HEK293T (cell line): ENCODE measurements around the gene PALMD.

ENCODE experiments used
- CTCF ChIA-PET: fragments of 350-600 bp; formaldehyde crosslinking; extraction: SDS; loops from one replicate; lab custom pipeline; 2021; ENCODE audit warnings: antibody characterized with exemption, inconsistent platforms; lab: Yijun Ruan, JAX
- POLR2A ChIA-PET: fragments of 350-600 bp; formaldehyde crosslinking; extraction: SDS; loops from one replicate; lab custom pipeline; 2020; ENCODE audit warnings: antibody characterized with exemption, inconsistent platforms; lab: Yijun Ruan, JAX
- DNase-seq: peaks from one replicate; pipeline ENCODE4 v3.0.0; 2012; ENCODE audit warnings: mixed read lengths; ENCODE audit errors: extremely low spot score
- ARNT ChIP-seq: fragments of 450-650 bp; IDR thresholded peaks from 2 replicates; pipeline ENCODE4 v1.6.1; 2017; ENCODE audit warnings: mild to moderate bottlenecking
- BHLHE40 ChIP-seq: fragments of 450-650 bp; IDR thresholded peaks from 2 replicates; pipeline ENCODE4 v1.6.1; 2016; ENCODE audit warnings: mild to moderate bottlenecking, moderate library complexity, borderline replicate concordance
- CTBP1 ChIP-seq: fragments of 450-650 bp; IDR thresholded peaks from 2 replicates; pipeline ENCODE4 v1.6.1; 2016; ENCODE audit warnings: borderline replicate concordance
- ELF4 ChIP-seq: fragments of 450-650 bp; IDR thresholded peaks from 2 replicates; pipeline ENCODE4 v1.6.1; 2017; ENCODE audit warnings: antibody characterized with exemption
- FOXA1 ChIP-seq: fragments of 450-650 bp; IDR thresholded peaks from 2 replicates; pipeline ENCODE4 v1.6.1; 2016; ENCODE audit warnings: mild to moderate bottlenecking
- FOXK2 ChIP-seq: fragments of 450-650 bp; IDR thresholded peaks from 2 replicates; pipeline ENCODE4 v1.6.1; 2016; ENCODE audit warnings: mild to moderate bottlenecking
- FOXM1 ChIP-seq: fragments of 450-650 bp; IDR thresholded peaks from 2 replicates; pipeline ENCODE4 v1.6.1; 2017; ENCODE audit warnings: mild to moderate bottlenecking, borderline replicate concordance
- HDGF ChIP-seq: fragments of 450-650 bp; IDR thresholded peaks from 2 replicates; pipeline ENCODE4 v1.6.1; 2017; ENCODE audit warnings: antibody characterized with exemption, borderline replicate concordance
- L3MBTL2 ChIP-seq: fragments of 450-650 bp; conservative IDR thresholded peaks from 2 replicates; pipeline ENCODE4 v1.6.1; 2016; ENCODE audit warnings: mild to moderate bottlenecking
- LEF1 ChIP-seq: fragments of 450-650 bp; IDR thresholded peaks from 2 replicates; pipeline ENCODE4 v1.6.1; 2017; ENCODE audit warnings: mild to moderate bottlenecking, borderline replicate concordance
- NFRKB ChIP-seq: fragments of 450-650 bp; IDR thresholded peaks from 2 replicates; pipeline ENCODE4 v1.6.1; 2016; ENCODE audit warnings: mild to moderate bottlenecking, moderate library complexity
- SP1 ChIP-seq: fragments of 450-650 bp; IDR thresholded peaks from 2 replicates; pipeline ENCODE4 v1.6.1; 2017
- SUZ12 ChIP-seq: fragments of 450-650 bp; IDR thresholded peaks from 2 replicates; pipeline ENCODE4 v1.6.1; 2016; ENCODE audit warnings: mild to moderate bottlenecking
- TARDBP ChIP-seq: fragments of 450-650 bp; IDR thresholded peaks from 2 replicates; pipeline ENCODE4 v1.6.1; 2016
- ZNF384 ChIP-seq: fragments of 450-650 bp; IDR thresholded peaks from 2 replicates; pipeline ENCODE4 v1.6.1; 2016
- TF ChIP-seq, protein P1 (sequence below): fragments of 450-650 bp; IDR thresholded peaks from 2 replicates; pipeline ENCODE4 v1.6.1; 2016

Gene PALMD

DNA sequence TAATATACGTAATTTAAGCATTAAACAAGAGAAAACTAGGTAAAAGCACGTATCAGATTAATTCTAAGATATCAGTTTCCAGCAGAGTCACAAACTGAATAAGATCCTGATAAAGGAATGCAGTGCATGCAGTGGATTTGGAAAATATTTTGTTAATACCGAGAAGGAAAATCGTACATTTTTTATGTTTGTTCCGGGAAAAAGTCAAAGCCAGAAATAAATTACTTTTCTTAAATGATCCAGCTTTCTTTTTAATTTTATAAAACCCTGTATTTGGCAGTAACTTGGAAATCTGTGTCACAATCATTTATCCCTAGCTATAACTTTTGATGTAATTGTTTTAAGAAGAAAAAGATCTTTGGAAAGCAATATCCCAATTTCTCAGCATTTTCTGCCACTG is 955 bp downstream of the PALMD start:
- no peak for DNase-seq
- TF ChIP-seq ZNF384 (no peak), BHLHE40 (no peak), SP1 (no peak), FOXA1 (no peak), FOXK2 (no peak), SUZ12 (no peak), LEF1 (no peak), ARNT (no peak), L3MBTL2 (no peak), TARDBP (no peak)
- TF ChIP-seq, protein P1, sequence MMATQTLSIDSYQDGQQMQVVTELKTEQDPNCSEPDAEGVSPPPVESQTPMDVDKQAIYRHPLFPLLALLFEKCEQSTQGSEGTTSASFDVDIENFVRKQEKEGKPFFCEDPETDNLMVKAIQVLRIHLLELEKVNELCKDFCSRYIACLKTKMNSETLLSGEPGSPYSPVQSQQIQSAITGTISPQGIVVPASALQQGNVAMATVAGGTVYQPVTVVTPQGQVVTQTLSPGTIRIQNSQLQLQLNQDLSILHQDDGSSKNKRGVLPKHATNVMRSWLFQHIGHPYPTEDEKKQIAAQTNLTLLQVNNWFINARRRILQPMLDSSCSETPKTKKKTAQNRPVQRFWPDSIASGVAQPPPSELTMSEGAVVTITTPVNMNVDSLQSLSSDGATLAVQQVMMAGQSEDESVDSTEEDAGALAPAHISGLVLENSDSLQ: no peak
- ChIA-PET POLR2A (no interaction called here), CTCF (no interaction called here)

GRCh38 chr1:99647490-99647889 is 1.6 kb downstream of the PALMD start:
- CTCF ChIA-PET: no interaction called here
- no peak for TF ChIP-seq BHLHE40
- no peak for TF ChIP-seq ZNF384
- no peak for TF ChIP-seq HDGF
- no peak for TF ChIP-seq FOXM1
- no peak for TF ChIP-seq SUZ12
- no peak for TF ChIP-seq NFRKB
- no peak for TF ChIP-seq FOXK2
- TF ChIP-seq TARDBP: no peak
- TF ChIP-seq CTBP1: no peak
- no peak for TF ChIP-seq FOXA1
- TF ChIP-seq ARNT: no peak
- TF ChIP-seq, protein P1: no peak
- no peak for DNase-seq
- POLR2A ChIA-PET: no interaction called here

- POLR2A ChIA-PET: no interaction called here
- TF ChIP-seq ELF4: no peak
- no peak for TF ChIP-seq NFRKB
- TF ChIP-seq L3MBTL2: no peak
- no peak for TF ChIP-seq SP1
- TF ChIP-seq, protein P1: no peak
- TF ChIP-seq TARDBP: no peak
- TF ChIP-seq HDGF: no peak
- no peak for TF ChIP-seq SUZ12
- DNase-seq: peak; percentile 65
- CTCF ChIA-PET: no interaction called here
These were observed 2.2 kb downstream of the PALMD start for GRCh38 chr1:99648107-99648506.

DNA sequence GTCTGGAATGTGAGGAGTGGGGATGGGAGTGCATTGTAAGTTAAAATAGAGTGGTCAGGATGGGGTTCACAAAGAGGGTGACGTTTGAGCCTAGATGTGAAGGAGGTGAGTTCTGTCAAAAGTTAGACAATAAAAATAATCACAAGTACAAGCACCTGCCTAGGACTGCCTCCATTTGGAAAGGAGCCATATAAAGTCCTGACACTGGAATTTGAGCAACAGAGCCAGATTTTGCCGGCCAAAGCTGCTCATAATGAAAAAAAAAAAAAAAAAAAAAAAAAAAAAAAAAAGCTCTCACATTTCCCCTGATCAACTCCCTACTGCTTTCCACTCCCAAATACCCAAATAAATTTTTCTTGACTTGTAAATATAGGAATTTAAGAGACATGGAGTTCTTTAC is 4.1 kb downstream of the PALMD start:
- no peak for TF ChIP-seq ZNF384
- TF ChIP-seq SUZ12: no peak
- no peak for TF ChIP-seq BHLHE40
- no peak for TF ChIP-seq SP1
- TF ChIP-seq TARDBP: no peak
- TF ChIP-seq LEF1: no peak
- no peak for TF ChIP-seq ELF4
- TF ChIP-seq FOXK2: no peak
- TF ChIP-seq FOXA1: no peak
- no peak for DNase-seq
- ChIA-PET CTCF (no interaction called here), POLR2A (no interaction called here)

DNA sequence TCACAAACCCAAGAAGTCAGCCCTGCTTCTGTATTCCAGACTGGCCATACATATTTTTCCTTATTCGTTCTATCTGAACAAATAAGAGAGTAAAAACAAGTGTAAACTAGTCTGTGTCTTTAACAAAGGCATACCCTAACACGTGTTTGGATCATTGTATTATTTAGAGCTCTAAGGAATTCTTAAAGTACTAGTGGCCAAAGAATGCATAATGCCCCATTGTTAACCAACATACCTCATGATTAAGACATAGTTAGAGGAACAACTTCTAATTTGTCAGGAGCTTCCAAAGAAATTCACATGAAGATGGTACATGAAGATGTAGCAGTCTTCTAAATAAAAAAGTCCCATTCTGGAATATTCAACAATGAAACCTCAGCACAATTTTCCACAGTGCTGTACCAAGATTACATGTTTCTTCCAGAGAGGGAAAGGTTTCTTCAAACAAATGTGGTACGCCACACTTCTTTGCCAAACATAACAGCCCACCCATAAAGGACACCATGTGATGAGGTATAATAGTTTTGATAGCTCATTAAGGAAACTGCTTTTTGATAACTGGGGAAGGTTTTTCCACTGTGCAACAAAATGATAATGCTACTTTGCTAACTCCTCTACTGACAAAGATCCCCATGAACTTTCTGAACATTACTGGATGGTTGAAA is 5.0 kb downstream of the PALMD start:
- ChIA-PET POLR2A (interaction anchor here (0.6 kb wide), 1 partner anchor 149 kb away, joined by 3 read pairs; no protein-coding TSS in a partner anchor), CTCF (no interaction called here)
- DNase-seq: no peak
- TF ChIP-seq TARDBP: no peak
- no peak for TF ChIP-seq CTBP1
- no peak for TF ChIP-seq L3MBTL2
- no peak for TF ChIP-seq ZNF384
- no peak for TF ChIP-seq ELF4
- TF ChIP-seq, protein P1: no peak

GRCh38 chr1:99652881-99653281 is 7.0 kb downstream of the PALMD start:
- ChIA-PET POLR2A (no interaction called here), CTCF (interaction anchor here (0.7 kb wide), 1 partner anchor 18 kb away, joined by 3 read pairs; no protein-coding TSS in a partner anchor)
- no peak for TF ChIP-seq FOXM1
- no peak for TF ChIP-seq ARNT
- no peak for TF ChIP-seq NFRKB
- TF ChIP-seq ELF4: no peak
- no peak for TF ChIP-seq L3MBTL2
- no peak for TF ChIP-seq TARDBP
- TF ChIP-seq, protein P1: no peak
- no peak for TF ChIP-seq HDGF
- TF ChIP-seq CTBP1: no peak
- DNase-seq: no peak
